ENCODE measurements around the gene PPP1R1B.

DNA sequence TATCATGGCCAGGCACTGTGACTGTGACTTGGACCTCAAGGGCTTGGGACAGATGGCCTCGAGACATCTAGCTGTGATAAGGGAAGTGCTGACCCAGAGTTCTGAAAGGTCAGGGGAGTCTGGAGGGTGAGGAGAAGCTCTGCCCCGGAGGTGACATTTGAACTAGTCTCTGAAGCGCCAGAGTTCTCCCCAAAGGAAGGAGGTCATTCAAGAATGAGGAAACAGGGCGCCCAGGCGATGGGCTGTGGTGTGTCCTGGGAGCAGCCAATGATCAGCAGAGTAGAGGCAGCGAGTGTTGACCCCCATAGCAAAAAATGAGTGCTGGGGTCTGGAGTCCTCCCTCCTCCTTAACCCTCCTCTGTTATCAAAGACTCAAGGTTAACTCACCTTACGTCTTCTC lies 15.1 kb downstream of the PPP1R1B start:
- TF ChIP-seq CTCF (IDR thresholded peaks at IDR 0.05): no peak
- no peak for TF ChIP-seq POLR2A (IDR thresholded peaks at IDR 0.05)
- no peak for TF ChIP-seq EP300 (IDR thresholded peaks at IDR 0.05)
- no peak for TF ChIP-seq POLR2AphosphoS5 (IDR thresholded peaks at IDR 0.05)

Data from gastroesophageal sphincter (tissue), 3 donors.